Upper lobe of left lung (tissue), 6 donors: Measurements from ENCODE around the gene OGFR. TPM values are rescaled to one million over a fixed set of nuclear protein-coding genes. Genes with fewer than 3 reads are reported as not detected.

Source experiments
- ATAC-seq, 2 donors: fragments of 200-7000 bp; cut with Tn5 transposase; one replicate each; pipeline ENCODE4 v1.9.1; 2022; ENCODE audit warnings: mild to moderate bottlenecking in 2 of 2, moderate library complexity in 2 of 2; ENCODE audit not compliant: low FRiP score in 2 of 2
- DNase-seq, 2 donors: peaks; one replicate each; pipeline ENCODE4 v3.0.0-alpha.2; 2019 to 2020
- H3K27ac ChIP-seq, 4 donors: fragments of 200-600 bp; sonication (generic); one replicate each; pipeline ENCODE4 v1.5.1; 2016 to 2019
- H3K27me3 ChIP-seq, 4 donors: fragments of 200-600 bp; sonication (generic); one replicate each; pipeline ENCODE4 v1.5.1; 2017 to 2019
- H3K36me3 ChIP-seq, 4 donors: fragments of 200-600 bp; sonication (generic); one replicate each; pipeline ENCODE4 v1.5.1; 2016 to 2019
- H3K4me1 ChIP-seq, 4 donors: fragments of 200-600 bp; sonication (generic); one replicate each; pipeline ENCODE4 v1.5.1; 2018 to 2019
- H3K4me3 ChIP-seq, 4 donors: fragments of 200-600 bp; sonication (generic); one replicate each; pipeline ENCODE4 v1.5.1; 2017 to 2019; ENCODE audit warnings: mild to moderate bottlenecking in 2 of 4, moderate library complexity in 1 of 4
- H3K9me3 ChIP-seq, 4 donors: fragments of 200-600 bp; sonication (generic); one replicate each; pipeline ENCODE4 v1.5.1; 2018 to 2019
- EP300 ChIP-seq, 4 donors: sonication (generic); formaldehyde crosslinking; IDR thresholded peaks; one replicate each; pipeline ENCODE4 v1.5.1; 2017; ENCODE audit warnings: antibody characterized with exemption in 4 of 4, control low read depth in 2 of 4
- POLR2A ChIP-seq, 4 donors: fragments of 450-650 bp; IDR thresholded peaks; one replicate each; pipeline ENCODE4 v1.5.1; 2016 to 2017; ENCODE audit warnings: antibody characterized with exemption in 4 of 4, mild to moderate bottlenecking in 2 of 4
- POLR2AphosphoS5 ChIP-seq, 2 donors: sonication (generic); formaldehyde crosslinking; IDR thresholded peaks; one replicate each; pipeline ENCODE4 v1.5.1; 2017; ENCODE audit warnings: antibody characterized with exemption in 2 of 2
- WGBS, 2 donors: methylation state at CpG; one replicate each; pipeline ENCODE4 v1.1.5; 2017 to 2018; 5-methylcytosine and 5-hydroxymethylcytosine counted together
- total RNA-seq, 6 donors: library from RNA; depleted of rRNA in 4 of 6; stranded (reverse); fragments of >200 nt in 4 of 6; gene quantifications; one replicate each; pipeline versions ENCODE4 v1.1.0 to v1.2.1, GENCODE V29; 2016 to 2021
- TF ChIP-seq, protein P1 (sequence below), 6 experiments: fragments of 450-650 bp in 4 of 6; fragments of 200-600 bp in 2 of 6; sonication (generic) in 2 of 6; IDR thresholded peaks; one replicate each; pipeline ENCODE4 v1.5.1; 2016 to 2019; ENCODE audit warnings: antibody characterized with exemption in 6 of 6
- donor health status: DM: no; HTN: no; CAD: no; lungs with moderate emphysema.
- donor health status: DM: no; HTN: yes; CAD: no; lungs with severe emphysema.

The OGFR gene
- total RNA-seq, 6 donors from 2014 or later: 63.8 to 166 (median 74.9) TPM

DNA sequence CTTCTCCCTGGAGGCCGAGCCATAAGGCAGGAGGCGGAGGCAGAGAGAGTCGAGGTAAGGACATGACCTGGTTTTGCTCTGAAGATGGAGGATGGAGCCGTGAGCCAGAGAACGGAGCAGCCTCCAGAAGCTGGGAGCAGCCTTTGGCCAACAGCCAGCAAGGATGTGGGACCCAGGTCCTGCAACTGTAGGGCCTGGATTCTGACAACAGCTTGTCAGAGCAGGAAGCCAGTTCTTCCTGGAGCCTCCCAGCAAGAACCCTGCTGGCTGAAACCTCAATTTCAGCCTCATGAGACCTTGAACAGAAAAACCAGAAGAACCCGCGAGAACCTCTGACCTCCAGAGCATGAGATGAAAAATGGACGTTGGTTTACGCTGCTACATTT is 21.7 kb upstream of the OGFR start:
- Histone ChIP-seq H3K9me3 (no peaks in the 10 kb centered on the region), H3K36me3 (no peaks in the 10 kb centered on the region), H3K27ac (no peak overlapping the region), H3K27me3 (no peaks in the 10 kb centered on the region), H3K4me1 (peaks cover 0 to 10% (median 0%) of the 10 kb centered on the region in 4 donors), H3K4me3 (no peak overlapping the region)
- TF ChIP-seq, protein P1, sequence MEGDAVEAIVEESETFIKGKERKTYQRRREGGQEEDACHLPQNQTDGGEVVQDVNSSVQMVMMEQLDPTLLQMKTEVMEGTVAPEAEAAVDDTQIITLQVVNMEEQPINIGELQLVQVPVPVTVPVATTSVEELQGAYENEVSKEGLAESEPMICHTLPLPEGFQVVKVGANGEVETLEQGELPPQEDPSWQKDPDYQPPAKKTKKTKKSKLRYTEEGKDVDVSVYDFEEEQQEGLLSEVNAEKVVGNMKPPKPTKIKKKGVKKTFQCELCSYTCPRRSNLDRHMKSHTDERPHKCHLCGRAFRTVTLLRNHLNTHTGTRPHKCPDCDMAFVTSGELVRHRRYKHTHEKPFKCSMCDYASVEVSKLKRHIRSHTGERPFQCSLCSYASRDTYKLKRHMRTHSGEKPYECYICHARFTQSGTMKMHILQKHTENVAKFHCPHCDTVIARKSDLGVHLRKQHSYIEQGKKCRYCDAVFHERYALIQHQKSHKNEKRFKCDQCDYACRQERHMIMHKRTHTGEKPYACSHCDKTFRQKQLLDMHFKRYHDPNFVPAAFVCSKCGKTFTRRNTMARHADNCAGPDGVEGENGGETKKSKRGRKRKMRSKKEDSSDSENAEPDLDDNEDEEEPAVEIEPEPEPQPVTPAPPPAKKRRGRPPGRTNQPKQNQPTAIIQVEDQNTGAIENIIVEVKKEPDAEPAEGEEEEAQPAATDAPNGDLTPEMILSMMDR (IDR thresholded peaks at IDR 0.05): no peak
- TF ChIP-seq EP300 (IDR thresholded peaks at IDR 0.05) (no peak), POLR2A (IDR thresholded peaks at IDR 0.05) (no peak), POLR2AphosphoS5 (IDR thresholded peaks at IDR 0.05) (no peak)
- whole genome bisulfite sequencing, 2 donors: 50 to 51% methylated on average over 9 of the region's 9 CpGs
- ATAC-seq (no peak), DNase-seq (no peak)

DNA sequence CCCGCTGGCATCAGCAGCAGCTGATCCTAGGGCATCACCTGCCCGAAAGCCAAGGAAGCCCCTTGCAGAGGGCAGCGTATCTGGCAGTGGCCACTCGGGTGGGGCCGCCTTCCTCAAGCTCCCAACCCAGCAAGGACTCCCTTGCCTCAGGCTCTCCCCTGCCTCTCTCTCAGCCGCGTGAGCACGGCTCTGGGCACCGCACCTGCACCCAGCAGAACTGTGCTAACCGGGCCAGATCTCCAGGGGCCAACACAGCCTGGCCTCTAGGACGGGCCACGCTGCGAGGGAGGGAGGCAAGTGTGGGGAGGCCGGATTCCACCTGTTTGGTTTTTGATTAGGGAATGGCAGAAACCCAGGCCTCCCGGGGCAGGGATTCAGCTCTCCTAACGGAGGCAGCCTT is 20.1 kb upstream of the OGFR start:
- H3K4me3 ChIP-seq: no peak overlapping the region
- H3K36me3 ChIP-seq: no peaks in the 10 kb centered on the region
- H3K4me1 ChIP-seq: peaks cover 0 to 10% (median 0%) of the 10 kb centered on the region in 4 donors
- WGBS, 2 donors: 61 to 94% methylated on average over 3 to 16 of the region's 16 CpGs
- H3K27ac ChIP-seq: no peak overlapping the region
- no peaks in the 10 kb centered on the region for H3K27me3 ChIP-seq
- DNase-seq (peak in 1 of 2 donors; percentile 69), ATAC-seq (no peak)
- no peak for TF ChIP-seq POLR2AphosphoS5 (IDR thresholded peaks at IDR 0.05)
- no peak for TF ChIP-seq POLR2A (IDR thresholded peaks at IDR 0.05)
- no peak for TF ChIP-seq EP300 (IDR thresholded peaks at IDR 0.05)
- TF ChIP-seq, protein P1 (IDR thresholded peaks at IDR 0.05): no peak
- no peaks in the 10 kb centered on the region for H3K9me3 ChIP-seq

DNA sequence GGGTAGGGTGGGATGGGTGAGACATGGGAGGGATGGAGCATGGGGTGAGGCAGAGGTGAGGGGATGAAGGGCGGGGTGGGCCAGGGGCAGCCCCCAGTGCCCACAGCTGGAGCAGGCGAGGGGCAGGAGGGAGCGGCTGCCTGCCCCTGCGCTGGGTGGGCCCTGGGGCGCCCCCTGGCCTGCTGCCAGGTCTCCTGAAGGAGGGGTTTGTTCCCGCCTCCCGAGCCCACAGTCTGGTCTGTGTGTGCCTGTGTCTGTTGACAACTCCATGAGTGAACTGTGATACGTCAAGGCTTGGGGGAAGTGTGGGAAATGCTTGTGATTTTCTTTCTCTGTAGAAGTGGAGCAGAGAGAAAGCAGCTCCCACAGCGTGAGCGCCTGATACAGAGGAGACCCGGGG is 19.2 kb upstream of the OGFR start:
- Histone ChIP-seq H3K27me3 (no peaks in the 10 kb centered on the region), H3K36me3 (no peaks in the 10 kb centered on the region), H3K4me1 (peaks cover 0 to 10% (median 0%) of the 10 kb centered on the region in 4 donors), H3K4me3 (no peak overlapping the region), H3K9me3 (no peaks in the 10 kb centered on the region), H3K27ac (no peak overlapping the region)
- TF ChIP-seq EP300 (IDR thresholded peaks at IDR 0.05): no peak
- no peak for TF ChIP-seq POLR2AphosphoS5 (IDR thresholded peaks at IDR 0.05)
- no peak for TF ChIP-seq POLR2A (IDR thresholded peaks at IDR 0.05)
- TF ChIP-seq, protein P1 (IDR thresholded peaks at IDR 0.05): no peak
- WGBS, 2 donors: 69 to 72% methylated on average over 8 of the region's 11 CpGs
- ATAC-seq (no peak), DNase-seq (peak in 1 of 2 donors; percentile 63)

DNA sequence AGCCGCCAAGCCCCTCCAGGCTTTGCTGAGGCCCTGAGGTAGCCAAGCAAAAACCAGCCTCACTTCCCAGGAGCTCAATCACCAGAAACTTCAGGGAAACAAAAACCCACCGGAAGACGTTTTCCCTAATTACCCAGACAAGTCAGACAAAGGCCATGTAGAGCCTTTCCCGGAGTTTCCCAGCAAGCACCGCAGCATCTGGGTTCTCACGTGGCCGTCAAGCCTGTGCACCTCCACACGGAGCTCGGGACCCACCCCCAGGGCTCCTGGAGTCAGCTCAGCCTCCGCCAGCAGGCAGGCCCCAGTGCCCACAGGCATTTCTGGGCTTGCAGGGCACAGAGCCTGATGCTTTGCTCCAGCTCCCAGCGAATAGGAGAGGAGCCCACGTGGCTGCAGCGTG is 18.5 kb upstream of the OGFR start:
- no peaks in the 10 kb centered on the region for H3K27me3 ChIP-seq
- peak in 1 of 2 donors; percentile 47 for DNase-seq
- H3K4me3 ChIP-seq: no peak overlapping the region
- no peak for TF ChIP-seq EP300 (IDR thresholded peaks at IDR 0.05)
- TF ChIP-seq POLR2AphosphoS5 (IDR thresholded peaks at IDR 0.05): no peak
- TF ChIP-seq, protein P1 (IDR thresholded peaks at IDR 0.05): no peak
- no peak for TF ChIP-seq POLR2A (IDR thresholded peaks at IDR 0.05)
- H3K4me1 ChIP-seq: peaks cover under 1 to 11% (median under 1%) of the 10 kb centered on the region in 4 donors
- WGBS, 2 donors: 77 to 83% methylated on average over 4 to 13 of the region's 13 CpGs
- H3K27ac ChIP-seq: no peak overlapping the region
- no peaks in the 10 kb centered on the region for H3K36me3 ChIP-seq
- ATAC-seq: no peak
- no peaks in the 10 kb centered on the region for H3K9me3 ChIP-seq

DNA sequence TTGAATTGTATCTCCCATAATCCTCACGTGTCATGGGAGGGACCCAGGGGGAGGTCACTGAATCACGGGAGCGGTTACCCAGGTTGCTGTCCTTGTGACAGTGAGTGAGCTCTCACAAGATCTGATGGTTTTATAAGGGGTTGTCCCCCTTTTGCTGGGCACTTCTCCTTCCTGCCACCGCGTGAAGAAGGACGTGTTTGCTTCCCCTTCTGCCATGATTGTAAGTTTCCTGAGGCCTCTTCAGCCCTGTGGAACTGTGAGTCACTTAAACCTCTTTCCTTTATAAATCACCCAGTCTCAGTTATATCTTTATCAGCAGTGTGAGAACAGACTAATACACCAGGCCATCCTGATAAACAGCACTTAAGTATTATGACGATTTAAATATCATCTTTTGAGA is 17.3 kb upstream of the OGFR start:
- 61 to 73% methylated on average over 7 of the region's 7 CpGs for whole genome bisulfite sequencing, 2 donors
- Histone ChIP-seq H3K4me3 (no peak overlapping the region), H3K4me1 (peaks cover 3 to 13% (median 4%) of the 10 kb centered on the region in 4 donors), H3K27ac (no peak overlapping the region), H3K36me3 (no peaks in the 10 kb centered on the region), H3K9me3 (no peaks in the 10 kb centered on the region), H3K27me3 (no peaks in the 10 kb centered on the region)
- DNase-seq (no peak), ATAC-seq (no peak)
- TF ChIP-seq POLR2A (IDR thresholded peaks at IDR 0.05): no peak
